HK-2 (cell line): Measurements from ENCODE around the gene IQSEC3.
"Not testable (repeated sequence)": the region's sequence is repeated elsewhere in the genome, so short reads cannot be mapped to it uniquely, and the experiment has no call there.

Source experiments
- DNase-seq: peaks from one replicate; pipeline ENCODE4 v3.0.0-alpha.2; 2018; ENCODE audit not compliant: unreplicated experiment

The IQSEC3 gene

DNA sequence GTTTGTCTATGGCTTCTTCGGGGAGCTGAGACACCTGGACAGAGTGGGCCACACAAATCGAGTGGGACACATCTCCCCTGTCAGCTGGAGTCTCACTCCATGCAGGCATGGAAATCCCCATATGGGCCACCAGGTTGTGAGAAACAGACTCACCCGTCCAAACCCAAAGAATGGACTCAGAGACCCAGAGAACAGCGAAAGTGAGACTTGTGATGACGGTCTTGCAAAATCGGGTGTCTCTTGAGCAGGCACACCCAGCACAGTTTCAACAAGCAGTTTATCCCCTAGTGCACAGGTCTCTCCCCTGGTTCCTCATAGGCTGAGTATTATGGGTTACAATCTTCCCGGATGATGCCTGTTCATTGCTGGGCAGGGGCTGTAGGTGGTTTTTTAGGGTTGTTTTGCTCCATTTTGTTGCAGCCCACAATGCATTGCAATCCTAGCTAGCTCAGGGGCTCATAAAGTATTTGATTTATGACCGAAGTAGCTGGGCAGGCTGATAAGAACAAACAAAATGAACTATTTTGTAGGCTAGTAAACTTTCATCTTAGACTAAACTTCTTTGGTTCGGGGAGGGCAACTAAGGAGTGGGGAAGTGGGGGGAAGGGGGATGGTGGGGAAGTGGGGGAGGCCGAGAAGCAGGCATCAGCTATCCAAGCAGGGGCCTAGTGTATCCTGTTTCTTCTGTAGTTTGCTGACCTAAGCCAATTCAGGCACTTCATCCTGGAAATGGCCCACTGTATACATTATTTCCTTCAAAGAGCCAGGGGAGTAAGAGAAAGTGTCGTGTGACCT is 45.3 kb downstream of the IQSEC3 start:
- no peak for DNase-seq

- no peak for DNase-seq
Measured at GRCh38 chr12:113347-113746, 46.8 kb downstream of the IQSEC3 start.

DNA sequence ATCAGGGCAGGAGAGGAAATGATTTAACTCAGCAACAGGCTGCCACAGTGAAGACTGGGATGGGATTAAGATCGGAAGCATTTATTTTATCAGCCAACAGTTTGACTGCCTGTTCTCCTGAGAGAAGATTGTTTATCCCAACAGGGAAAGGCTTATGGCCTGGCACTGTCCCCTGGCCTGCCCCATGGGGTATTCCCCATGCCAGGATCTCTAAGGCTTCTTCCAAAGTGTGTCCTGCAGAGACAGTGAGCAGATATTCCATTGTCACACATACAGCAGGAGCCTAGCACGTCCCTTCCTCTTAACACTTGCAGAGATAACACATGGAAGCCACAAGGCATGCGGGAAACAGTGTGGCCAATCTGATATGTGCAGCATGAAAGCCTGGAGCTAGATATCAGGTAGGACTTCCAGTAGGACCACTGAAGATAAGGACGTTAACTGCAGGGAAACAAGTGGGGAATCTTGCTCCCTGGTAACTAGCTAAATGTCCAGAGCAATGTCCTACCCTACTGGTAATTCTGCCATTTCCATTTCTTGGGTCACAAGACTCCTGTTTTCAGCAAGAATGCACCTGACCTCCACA is 48.2 kb downstream of the IQSEC3 start:
- no peak for DNase-seq

DNA sequence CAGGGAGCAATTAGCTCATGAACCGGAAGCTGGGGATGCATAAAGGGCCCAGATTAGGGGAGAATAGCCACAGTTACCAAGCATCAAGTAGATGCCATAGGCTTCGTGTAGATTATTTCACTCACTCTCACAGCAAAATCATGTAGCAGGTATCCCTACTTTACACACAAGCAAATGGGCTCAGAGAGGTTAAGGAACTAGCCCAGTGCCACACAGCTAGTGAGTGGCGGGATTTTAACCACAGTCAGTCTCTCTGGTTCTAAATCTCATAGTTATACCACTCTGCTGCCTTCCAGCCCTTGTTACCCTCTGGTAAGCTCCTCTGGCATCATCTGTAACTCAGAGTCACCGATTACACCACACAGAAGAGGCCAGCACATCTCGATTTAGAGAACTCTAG is 49.0 kb downstream of the IQSEC3 start:
- no peak for DNase-seq

DNA sequence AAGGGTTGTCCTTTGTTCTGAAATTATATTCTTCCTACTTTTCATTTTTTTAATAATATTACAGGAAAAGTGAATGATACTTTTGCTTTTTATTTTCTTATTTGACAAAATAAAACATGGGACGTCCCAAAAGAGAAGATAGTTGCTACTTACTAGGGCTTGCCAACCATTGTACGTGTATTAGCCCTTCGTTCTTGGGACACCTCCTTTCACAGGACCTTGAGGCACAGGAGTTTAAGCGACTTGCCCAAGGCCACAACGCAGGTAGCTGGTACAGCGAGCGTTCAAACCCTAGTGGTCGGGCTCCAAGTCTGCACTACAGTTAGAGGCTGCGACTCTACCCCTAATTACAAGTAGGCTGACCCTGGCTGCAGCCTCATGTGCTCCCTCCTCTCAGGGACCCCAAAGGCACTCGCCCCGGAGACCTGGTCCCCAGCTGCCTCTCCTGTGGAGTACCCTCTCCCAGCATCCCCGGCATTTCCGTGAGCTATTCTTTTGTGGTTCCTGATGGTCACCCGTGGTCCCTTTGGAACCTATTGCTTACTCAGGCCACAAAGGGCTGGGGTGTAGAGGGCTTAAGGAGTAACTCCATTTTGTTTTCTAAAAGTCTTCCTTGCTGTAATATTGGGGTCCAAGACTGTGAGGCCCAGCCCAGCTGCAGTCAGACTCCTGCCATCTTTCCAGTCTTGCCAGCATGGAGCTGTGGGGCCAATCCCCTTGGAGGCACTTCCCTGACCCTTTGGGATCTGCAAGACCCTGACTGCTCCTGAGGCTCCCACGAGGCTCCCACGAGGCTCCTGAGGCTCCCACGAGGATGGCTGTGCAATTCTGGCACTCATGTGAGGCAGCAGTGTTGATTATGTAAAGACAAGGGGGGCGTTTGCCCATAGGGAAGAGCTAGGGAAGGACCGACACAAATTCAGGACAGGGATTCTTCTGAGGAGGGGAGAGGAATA is 49.7 kb downstream of the IQSEC3 start:
- DNase-seq = no peak

- no peak for DNase-seq
Measured at GRCh38 chr12:117311-117710, 50.7 kb downstream of the IQSEC3 start.

DNA sequence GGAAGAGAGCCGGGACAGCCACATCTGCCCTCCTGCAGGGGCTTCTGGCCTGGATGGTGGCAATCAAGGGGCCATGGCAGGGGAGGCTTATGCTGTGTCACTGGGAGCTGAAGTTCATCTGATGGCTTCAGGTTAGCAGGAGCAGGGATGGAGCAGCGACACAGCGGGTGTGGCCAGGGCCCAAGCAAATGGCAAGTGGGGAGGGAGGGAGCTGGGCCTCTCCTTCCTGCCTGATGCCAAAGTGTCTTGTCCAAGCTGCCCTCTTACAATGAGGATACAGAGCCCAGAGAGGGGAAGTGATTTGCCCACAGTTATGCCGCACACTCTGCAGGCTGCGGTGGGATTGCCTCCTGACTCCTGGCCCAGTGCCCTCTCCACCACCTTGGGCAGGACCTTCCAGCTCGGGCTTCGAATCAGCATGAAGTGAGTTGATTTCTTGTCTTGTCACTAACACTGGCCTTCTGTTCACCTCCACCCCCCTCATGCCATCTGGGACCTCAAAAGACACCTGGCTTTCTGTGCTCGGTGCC is 51.3 kb downstream of the IQSEC3 start:
- DNase-seq = no peak

- DNase-seq = no peak
Measured at GRCh38 chr12:118591-118990, 52.0 kb downstream of the IQSEC3 start.

DNA sequence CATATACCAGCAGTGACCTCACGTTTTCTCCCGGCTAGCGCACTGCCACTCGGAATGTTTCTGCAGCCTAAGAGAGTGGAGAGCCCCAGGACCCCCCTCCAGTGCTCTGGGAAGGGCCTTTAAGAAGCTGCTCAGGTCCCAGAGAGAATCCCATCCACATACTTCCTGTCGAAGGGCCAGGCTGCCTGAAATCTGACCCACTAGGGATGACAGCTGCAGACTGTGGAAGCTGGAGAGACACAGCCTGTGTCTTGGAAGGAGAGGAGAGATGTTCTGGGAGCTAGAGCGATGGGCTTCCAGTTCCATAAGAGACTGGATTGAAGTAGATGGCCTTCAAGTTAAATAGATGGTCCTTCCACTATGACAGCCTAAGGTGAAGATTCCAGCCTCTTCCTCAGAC is 54.4 kb downstream of the IQSEC3 start:
- DNase-seq = no peak

- no peak for DNase-seq
Measured at GRCh38 chr12:121647-122046, 55.1 kb downstream of the IQSEC3 start.

DNA sequence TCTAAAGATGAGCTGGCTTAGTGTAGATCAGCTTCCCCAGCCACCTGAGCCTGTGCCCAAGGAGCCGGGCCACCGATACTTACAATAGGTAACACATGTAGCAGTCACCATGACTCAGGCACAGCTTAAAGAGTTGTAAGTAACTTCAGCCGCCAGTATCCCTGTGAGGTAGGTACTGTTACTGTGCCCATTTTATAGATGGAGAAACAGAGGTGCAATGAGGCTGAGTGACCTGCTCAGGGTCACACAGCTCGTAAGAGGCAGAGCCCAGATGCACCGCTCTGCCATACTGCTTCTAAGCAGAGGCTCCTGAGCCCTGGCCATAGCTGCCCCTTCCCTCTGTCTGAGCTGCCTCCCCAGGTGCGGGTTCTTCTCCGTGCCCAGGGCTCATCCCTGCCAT is 58.5 kb downstream of the IQSEC3 start:
- DNase-seq = no peak

DNA sequence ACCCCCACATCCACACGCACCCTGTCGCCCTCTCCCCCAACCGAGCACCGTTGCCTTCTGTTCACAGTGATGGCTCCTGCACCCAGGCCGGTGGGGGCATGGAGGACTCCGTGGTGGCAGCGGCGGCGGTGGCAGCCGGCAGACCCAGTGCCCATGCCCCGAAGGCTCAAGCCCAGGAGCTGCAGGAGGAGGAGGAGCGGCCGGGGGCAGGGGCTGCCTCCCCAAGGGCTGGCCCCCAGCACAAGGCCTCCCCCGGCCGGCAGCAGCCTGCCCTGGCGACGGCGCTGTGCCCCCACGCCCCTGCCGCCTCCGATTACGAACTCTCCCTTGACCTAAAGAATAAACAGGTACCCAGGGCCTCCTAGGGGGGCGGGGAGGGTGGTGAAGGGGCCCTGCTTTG is 59.0 kb downstream of the IQSEC3 start:
- no peak for DNase-seq

DNA sequence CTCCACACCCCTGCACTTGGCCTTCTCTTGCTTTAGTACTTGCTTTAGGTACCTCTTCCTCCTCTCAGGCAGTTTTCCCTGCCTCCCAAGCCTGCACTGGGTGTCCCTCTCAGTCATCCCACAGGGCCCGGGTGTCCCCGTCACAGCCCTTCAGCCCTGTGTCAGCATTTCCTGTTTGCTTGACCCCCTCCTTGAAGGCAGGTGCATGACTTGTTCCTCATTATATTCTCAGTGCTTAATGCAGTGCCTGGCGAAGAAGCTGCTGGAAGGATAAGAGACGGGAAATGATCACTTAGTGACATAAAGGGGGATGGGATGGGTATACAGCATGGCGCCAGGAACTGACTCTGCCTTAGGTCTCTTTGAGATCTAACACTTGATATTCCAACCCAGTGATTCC is 61.5 kb downstream of the IQSEC3 start:
- no peak for DNase-seq

DNA sequence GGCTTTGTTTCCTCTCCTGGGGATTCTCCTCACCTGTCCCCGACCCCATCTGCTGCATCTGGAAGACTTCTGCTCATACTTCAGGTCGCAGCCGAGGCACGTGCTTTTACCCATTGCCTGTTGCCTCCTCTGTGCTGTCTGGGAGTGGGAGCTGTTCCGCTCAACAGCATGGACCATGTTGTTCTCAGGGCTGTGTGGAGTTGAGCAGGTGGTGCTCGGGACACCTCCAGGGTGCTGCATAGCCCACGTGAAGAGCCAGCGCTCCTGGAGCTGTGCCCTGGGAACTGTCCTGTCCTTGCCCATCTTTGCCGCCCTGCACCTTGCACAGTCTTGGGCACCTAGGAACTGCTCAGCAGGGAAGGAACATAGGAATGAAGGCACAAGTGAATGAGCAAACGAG is 62.4 kb downstream of the IQSEC3 start:
- no peak for DNase-seq

- DNase-seq = no peak
Measured at GRCh38 chr12:130519-130918, 64.0 kb downstream of the IQSEC3 start.

DNA sequence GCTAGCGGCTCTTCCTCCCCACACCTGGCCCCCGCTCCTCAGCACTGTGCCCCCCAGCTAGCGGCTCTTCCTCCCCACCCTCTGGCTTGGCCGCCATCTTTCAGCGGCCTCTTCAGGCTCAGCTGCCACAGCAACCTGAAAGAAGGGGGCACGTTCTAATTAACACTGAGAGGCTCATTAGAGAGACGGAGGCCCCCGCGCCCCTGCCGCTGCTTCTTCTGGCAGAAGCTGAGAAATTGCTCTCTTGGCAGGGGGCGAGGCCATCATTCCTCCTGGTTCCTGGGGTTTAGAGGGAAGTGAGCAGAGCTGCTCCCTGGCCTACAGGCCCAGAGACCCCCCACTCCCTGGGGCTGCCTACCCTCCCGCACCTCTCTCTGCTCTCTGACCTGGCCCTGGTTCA is 64.4 kb downstream of the IQSEC3 start:
- no peak for DNase-seq

GRCh38 chr12:131732-132495 is 65.3 kb downstream of the IQSEC3 start:
- DNase-seq = peak; percentile 16

GRCh38 chr12:133616-134232 is 67.2 kb downstream of the IQSEC3 start:
- not testable (repeated sequence) for DNase-seq

DNA sequence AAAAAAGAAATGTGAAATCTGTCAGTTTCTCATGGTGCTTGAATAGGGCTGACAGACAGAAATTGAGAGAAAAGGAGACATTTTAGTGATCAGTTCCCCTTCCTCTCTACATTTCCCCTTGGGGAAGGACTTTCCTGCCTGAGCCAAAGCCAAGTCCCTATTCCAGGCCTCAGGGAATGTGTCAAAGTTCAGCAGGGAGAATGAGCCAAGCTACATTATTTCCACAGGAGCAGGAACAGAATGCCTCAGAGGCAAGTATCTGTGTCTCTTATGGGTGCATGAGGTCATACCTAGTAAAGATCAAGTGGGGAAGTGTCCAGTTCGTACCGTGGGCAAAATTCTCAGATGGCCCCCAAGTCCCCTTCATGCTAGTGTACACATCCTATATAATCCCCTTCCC is 68.6 kb downstream of the IQSEC3 start:
- no peak for DNase-seq

GRCh38 chr12:138171-138897 is 71.8 kb downstream of the IQSEC3 start:
- no peak for DNase-seq
